HCT116 (cell line): Measurements from ENCODE around the gene MEIS2. TPM values are rescaled to one million over a fixed set of nuclear protein-coding genes. Genes with fewer than 3 reads are reported as not detected.

Experiments used
- ATAC-seq: fragments of 200-7000 bp; cut with Tn5 transposase; 2 replicates; pipeline ENCODE4 v1.9.1; 2020; ENCODE audit warnings: mild to moderate bottlenecking, moderate library complexity
- BruUV-seq: library from RNA; stranded (reverse); fragments of 400-500 nt; replicated peaks from 2 replicates; lab custom pipeline; 2021; lab: Mats Ljungman, UMichigan
- CTCF ChIA-PET: fragments of 300-600 bp; sonication (Branson Sonifier 250); formaldehyde crosslinking; loops from one replicate; lab custom pipeline; 2021; ENCODE audit warnings: antibody characterized with exemption; lab: Charles Lee
- POLR2A ChIA-PET: fragments of 300-600, 350-600 bp; sonication (Branson Sonifier 250); formaldehyde crosslinking; loops from one replicate; lab custom pipeline; 2021; ENCODE audit warnings: antibody characterized with exemption; lab: Charles Lee
- RAD21 ChIA-PET, 2 experiments: fragments of 300-600 bp; sonication (Branson Sonifier 250); formaldehyde crosslinking; loops; one replicate each; lab custom pipeline; 2023; ENCODE audit warnings: low total read pairs in 2 of 2; ENCODE audit not compliant: uncharacterized antibody in 2 of 2, unreplicated experiment in 2 of 2, low non-redundant PET in 1 of 2; lab: Charles Lee
- DNase-seq: peaks from one replicate; pipeline ENCODE4 v3.0.0-alpha.2; 2010; ENCODE audit warnings: low read depth, low spot score
- H2AFZ ChIP-seq: fragments of 200-600 bp; shearing (Covaris generic), sonication (generic); 2 replicates; pipeline ENCODE4 v1.6.1; 2017; ENCODE audit warnings: low read depth, mixed run types, mixed read lengths, antibody characterized with exemption, low read length; ENCODE audit not compliant: poor library complexity, severe bottlenecking
- H3K27ac ChIP-seq: 2 replicates; pipeline ENCODE4 v1.5.1; 2012; ENCODE audit warnings: low read depth, low read length
- H3K27me3 ChIP-seq: fragments of 200-600 bp; sonication (generic); 2 replicates; pipeline ENCODE4 v1.6.1; 2016; ENCODE audit warnings: mixed run types, low read length, mixed read lengths; ENCODE audit not compliant: insufficient read depth
- H3K36me3 ChIP-seq, 2 experiments: fragments of 200-500 bp in 1 of 2; fragments of 200-600 bp in 1 of 2; sonication (Bioruptor generic) in 1 of 2; sonication (generic) in 1 of 2; 2 replicates each; pipeline versions ENCODE4 v1.5.1 to v1.6.1; 2014 to 2016; ENCODE audit warnings: low read length in 2 of 2, inconsistent platforms in 1 of 2, mixed read lengths in 1 of 2, mixed run types in 1 of 2; ENCODE audit not compliant: insufficient read depth in 2 of 2, control insufficient read depth in 1 of 2
- H3K4me1 ChIP-seq, 2 experiments: fragments of 200-600 bp in 1 of 2; sonication (generic) in 1 of 2; 2 replicates each; pipeline versions ENCODE4 v1.5.1 to v1.6.1; 2012 to 2017; ENCODE audit warnings: low read length in 2 of 2, inconsistent platforms in 1 of 2, mild to moderate bottlenecking in 1 of 2, mixed read lengths in 1 of 2, mixed run types in 1 of 2, moderate library complexity in 1 of 2; ENCODE audit not compliant: insufficient read depth in 2 of 2, control insufficient read depth in 1 of 2
- H3K4me2 ChIP-seq: fragments of 200-600 bp; sonication (generic); 2 replicates; pipeline ENCODE4 v1.6.1; 2017; ENCODE audit warnings: mixed run types, low read length, mixed read lengths
- H3K4me3 ChIP-seq, 2 experiments: fragments of 200-600 bp in 1 of 2; sonication (generic) in 1 of 2; replicated peaks in 1 of 2; 2 replicates each; pipeline ENCODE4 v1.5.1; 2011 to 2016; ENCODE audit warnings: low read length in 2 of 2, control low read depth in 1 of 2, low read depth in 1 of 2, mild to moderate bottlenecking in 1 of 2, mixed read lengths in 1 of 2, mixed run types in 1 of 2
- H3K79me2 ChIP-seq: fragments of 200-600 bp; sonication (generic); 2 replicates; pipeline ENCODE4 v1.6.1; 2017; ENCODE audit warnings: mild to moderate bottlenecking, mixed run types, low read length, moderate library complexity, mixed read lengths; ENCODE audit not compliant: insufficient read depth
- H3K9ac ChIP-seq: fragments of 200-600 bp; sonication (generic); 2 replicates; pipeline ENCODE4 v1.6.1; 2016; ENCODE audit warnings: low read length, mixed read lengths
- H3K9me2 ChIP-seq: fragments of 200-600 bp; sonication (generic), shearing (Covaris generic); 2 replicates; pipeline ENCODE4 v1.6.1; 2017; ENCODE audit warnings: mixed run types, mild to moderate bottlenecking, moderate library complexity; ENCODE audit not compliant: insufficient read depth
- H3K9me3 ChIP-seq, 2 experiments: fragments of 200-500 bp in 1 of 2; fragments of 200-600 bp in 1 of 2; sonication (Bioruptor generic) in 1 of 2; sonication (generic) in 1 of 2; 2 replicates each; pipeline ENCODE4 v1.6.1; 2014 to 2017; ENCODE audit warnings: low read length in 2 of 2, mixed read lengths in 2 of 2, inconsistent platforms in 1 of 2, low read depth in 1 of 2, mild to moderate bottlenecking in 1 of 2, mixed run types in 1 of 2, moderate library complexity in 1 of 2; ENCODE audit not compliant: control insufficient read depth in 1 of 2, insufficient read depth in 1 of 2
- H4K20me1 ChIP-seq: fragments of 200-600 bp; sonication (generic), shearing (Covaris generic); 2 replicates; pipeline ENCODE4 v1.6.1; 2017; ENCODE audit warnings: mixed run types, mild to moderate bottlenecking, moderate library complexity; ENCODE audit not compliant: insufficient read depth
- FOSL1 ChIP-seq: IDR thresholded peaks from 2 replicates; pipeline ENCODE4 v1.6.1; 2012; ENCODE audit warnings: low read depth
- JUND ChIP-seq: IDR thresholded peaks from 2 replicates; pipeline ENCODE4 v1.6.1; 2012
- MAX ChIP-seq: IDR thresholded peaks from 2 replicates; pipeline ENCODE4 v1.6.1; 2012
- RAD21 ChIP-seq: IDR thresholded peaks from 2 replicates; pipeline ENCODE4 v1.6.1; 2012; ENCODE audit warnings: low read depth, mild to moderate bottlenecking
- SIN3A ChIP-seq: IDR thresholded peaks from 2 replicates; pipeline ENCODE4 v1.6.1; 2012; ENCODE audit warnings: low read depth
- ZNF274 ChIP-seq: fragments of 200-500 bp; sonication (Bioruptor generic); IDR thresholded peaks from 2 replicates; pipeline ENCODE4 v1.6.1; 2014; ENCODE audit warnings: mild to moderate bottlenecking, low read depth, low read length, inconsistent platforms
- intact Hi-C: fragments of 100-400 bp; cut with micrococcal nuclease; formaldehyde crosslinking; loops from 2 replicates; pipeline ENCODE4 v1.10.0; 2022
- total RNA-seq: library from RNA; stranded (reverse); gene quantifications from one replicate; pipeline ENCODE4 v1.2.1, GENCODE V29; 2021; ENCODE audit not compliant: unreplicated experiment
- TF ChIP-seq, protein P1 (sequence below): IDR thresholded peaks from 2 replicates; pipeline ENCODE4 v1.6.1; 2012; ENCODE audit warnings: low read depth

The MEIS2 gene
- total RNA-seq, 1 experiment from 2014 or later, result 11.5 TPM

DNA sequence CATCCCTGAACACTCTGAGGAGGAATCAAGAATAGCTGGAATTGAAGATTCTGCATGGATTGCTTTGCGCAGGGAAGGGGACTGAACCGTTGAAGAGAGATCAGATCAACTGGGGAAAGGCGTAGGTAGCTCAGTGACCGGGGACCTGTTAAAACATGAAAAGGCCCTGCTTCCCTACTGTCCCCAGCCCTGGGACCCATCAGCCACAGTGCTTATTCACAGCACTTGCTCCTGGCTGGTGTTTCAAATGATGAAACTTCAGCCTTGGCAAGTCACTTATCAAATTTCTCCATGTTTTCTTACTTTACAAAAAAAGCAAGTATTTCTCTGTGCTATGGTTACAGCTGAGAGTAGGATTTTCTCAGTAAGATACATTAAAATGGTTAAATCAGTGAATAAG, 199.3 kb downstream of the MEIS2 start:
- ChIA-PET CTCF (no interaction called here), POLR2A (no interaction called here), RAD21 (no interaction called here)
- no peaks in the 10 kb centered on the region for H3K79me2 ChIP-seq
- no peaks in the 10 kb centered on the region for H3K9me2 ChIP-seq
- H3K4me1 ChIP-seq, result peaks cover 10 to 34% of the 10 kb centered on the region in 2 experiments; a peak in 3 of 4 replicates
- no peak overlapping the region for H3K27ac ChIP-seq
- H2AFZ ChIP-seq, result no peak overlapping the region
- no peaks in the 10 kb centered on the region for H4K20me1 ChIP-seq
- no peak for DNase-seq
- no peaks in the 10 kb centered on the region for H3K9me3 ChIP-seq
- H3K36me3 ChIP-seq, result no peaks in the 10 kb centered on the region
- no peaks in the 10 kb centered on the region for H3K27me3 ChIP-seq
- no peak for ATAC-seq
- no peak overlapping the region for H3K4me2 ChIP-seq
- no TSS peak for BruUV-seq
- TF ChIP-seq JUND (no peak), RAD21 (no peak), MAX (no peak), FOSL1 (no peak), SIN3A (no peak)
- TF ChIP-seq, protein P1, sequence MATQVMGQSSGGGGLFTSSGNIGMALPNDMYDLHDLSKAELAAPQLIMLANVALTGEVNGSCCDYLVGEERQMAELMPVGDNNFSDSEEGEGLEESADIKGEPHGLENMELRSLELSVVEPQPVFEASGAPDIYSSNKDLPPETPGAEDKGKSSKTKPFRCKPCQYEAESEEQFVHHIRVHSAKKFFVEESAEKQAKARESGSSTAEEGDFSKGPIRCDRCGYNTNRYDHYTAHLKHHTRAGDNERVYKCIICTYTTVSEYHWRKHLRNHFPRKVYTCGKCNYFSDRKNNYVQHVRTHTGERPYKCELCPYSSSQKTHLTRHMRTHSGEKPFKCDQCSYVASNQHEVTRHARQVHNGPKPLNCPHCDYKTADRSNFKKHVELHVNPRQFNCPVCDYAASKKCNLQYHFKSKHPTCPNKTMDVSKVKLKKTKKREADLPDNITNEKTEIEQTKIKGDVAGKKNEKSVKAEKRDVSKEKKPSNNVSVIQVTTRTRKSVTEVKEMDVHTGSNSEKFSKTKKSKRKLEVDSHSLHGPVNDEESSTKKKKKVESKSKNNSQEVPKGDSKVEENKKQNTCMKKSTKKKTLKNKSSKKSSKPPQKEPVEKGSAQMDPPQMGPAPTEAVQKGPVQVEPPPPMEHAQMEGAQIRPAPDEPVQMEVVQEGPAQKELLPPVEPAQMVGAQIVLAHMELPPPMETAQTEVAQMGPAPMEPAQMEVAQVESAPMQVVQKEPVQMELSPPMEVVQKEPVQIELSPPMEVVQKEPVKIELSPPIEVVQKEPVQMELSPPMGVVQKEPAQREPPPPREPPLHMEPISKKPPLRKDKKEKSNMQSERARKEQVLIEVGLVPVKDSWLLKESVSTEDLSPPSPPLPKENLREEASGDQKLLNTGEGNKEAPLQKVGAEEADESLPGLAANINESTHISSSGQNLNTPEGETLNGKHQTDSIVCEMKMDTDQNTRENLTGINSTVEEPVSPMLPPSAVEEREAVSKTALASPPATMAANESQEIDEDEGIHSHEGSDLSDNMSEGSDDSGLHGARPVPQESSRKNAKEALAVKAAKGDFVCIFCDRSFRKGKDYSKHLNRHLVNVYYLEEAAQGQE, result no peak
- intact Hi-C loops, result no loop called here
- no peak overlapping the region for H3K9ac ChIP-seq
- no peak overlapping the region for H3K4me3 ChIP-seq

GRCh38 chr15:36899696-36900095, 200.7 kb downstream of the MEIS2 start:
- Histone ChIP-seq H3K4me2 (no peak overlapping the region), H3K27ac (no peak overlapping the region), H4K20me1 (no peaks in the 10 kb centered on the region), H3K9me2 (no peaks in the 10 kb centered on the region), H3K9me3 (no peaks in the 10 kb centered on the region), H3K9ac (no peak overlapping the region), H3K4me3 (no peak overlapping the region), H3K36me3 (no peaks in the 10 kb centered on the region), H3K4me1 (peaks cover 10 to 31% of the 10 kb centered on the region in 2 experiments; a peak in 3 of 4 replicates), H3K27me3 (no peaks in the 10 kb centered on the region), H2AFZ (no peak overlapping the region), H3K79me2 (no peaks in the 10 kb centered on the region)
- intact Hi-C loops, result no loop called here
- POLR2A ChIA-PET, result no interaction called here
- ATAC-seq (no peak), DNase-seq (no peak)
- TF ChIP-seq, protein P1, result no peak
- no peak for TF ChIP-seq ZNF274
- CTCF ChIA-PET, result interaction anchor here (2.7 kb wide), 1 partner anchor 16 kb away, joined by 8 read pairs; no protein-coding TSS in a partner anchor
- RAD21 ChIA-PET, result no interaction called here
- no TSS peak for BruUV-seq
